ENCODE measurements around the gene ITM2A. TPM values are rescaled to one million over a fixed set of nuclear protein-coding genes. Genes with fewer than 3 reads are reported as not detected.

ITM2A gene
- 100 to 1,000 TPM; 148 to 185 TPM for total RNA-seq

DNA sequence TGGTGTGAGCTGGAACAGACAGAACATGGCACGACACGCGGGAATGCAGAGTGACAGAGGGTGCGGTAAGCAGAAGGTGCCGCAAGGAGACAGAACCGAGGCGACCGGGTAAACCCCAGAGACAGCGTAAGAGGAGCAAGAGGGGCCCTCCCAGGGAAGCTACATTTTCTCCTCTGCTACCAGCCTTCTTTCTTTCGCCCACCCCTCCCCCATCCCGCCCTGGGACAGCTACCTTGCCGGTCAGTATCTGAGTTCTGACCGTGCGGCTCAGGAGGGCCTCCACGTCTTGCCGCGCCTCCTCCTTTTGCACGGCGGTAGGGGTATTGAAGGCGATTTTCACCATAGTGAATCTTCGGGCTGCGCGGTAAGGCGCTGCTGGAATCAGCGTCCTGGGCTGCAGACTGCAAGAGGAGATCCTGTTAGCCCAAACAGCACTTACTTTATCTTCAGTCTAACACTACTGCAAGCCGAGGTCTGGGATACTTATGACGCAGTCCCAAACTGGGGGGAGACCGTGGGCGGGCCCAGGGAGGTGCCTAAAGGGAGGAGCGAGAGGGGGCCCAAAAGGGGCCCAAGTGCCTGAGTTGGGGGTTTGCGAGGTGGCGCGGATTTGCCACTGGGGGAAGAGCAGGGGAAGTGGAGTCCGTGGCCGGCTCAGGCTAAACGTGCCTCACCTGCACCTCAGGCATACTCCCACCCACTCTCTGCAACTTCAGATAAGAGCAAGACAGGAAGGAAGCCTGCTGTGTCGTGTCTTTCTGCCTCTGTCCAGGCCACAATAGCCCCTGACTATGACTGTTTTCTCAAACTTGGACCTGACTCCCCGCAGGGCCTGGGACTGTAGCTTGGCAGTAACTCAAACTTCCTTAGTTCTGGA, at the start of gene ITM2A:
Gene ITM2A, minus strand, starts transcription at position 462 of the 877 bp plus-strand sequence. Its CDS starts 119 bp downstream, at position 343.
- no peaks in the 10 kb centered on the region for H3K9me3 Mint-ChIP-seq
- H3K4me3 Mint-ChIP-seq = peak within 1 kb of the TSS; percentile 96
- POLR2A ChIA-PET = interaction anchor here (1.0 kb wide), 1 partner anchor 214 kb away, joined by 4 read pairs; no protein-coding TSS in a partner anchor
- H3K27ac Mint-ChIP-seq = peak within 1 kb of the TSS; percentile 99
- peaks cover 17% of the 10 kb centered on the region for H3K36me3 Mint-ChIP-seq (ENCODE audit: low read depth)
- peak; percentile 60 for DNase-seq
- no peaks in the 10 kb centered on the region for H3K27me3 Mint-ChIP-seq
- CTCF ChIA-PET = interaction anchor here (1.4 kb wide), 1 partner anchor 15 kb away, joined by 4 read pairs; no protein-coding TSS in a partner anchor
- H3K4me1 Mint-ChIP-seq = peaks cover 32% of the 10 kb centered on the region

DNA sequence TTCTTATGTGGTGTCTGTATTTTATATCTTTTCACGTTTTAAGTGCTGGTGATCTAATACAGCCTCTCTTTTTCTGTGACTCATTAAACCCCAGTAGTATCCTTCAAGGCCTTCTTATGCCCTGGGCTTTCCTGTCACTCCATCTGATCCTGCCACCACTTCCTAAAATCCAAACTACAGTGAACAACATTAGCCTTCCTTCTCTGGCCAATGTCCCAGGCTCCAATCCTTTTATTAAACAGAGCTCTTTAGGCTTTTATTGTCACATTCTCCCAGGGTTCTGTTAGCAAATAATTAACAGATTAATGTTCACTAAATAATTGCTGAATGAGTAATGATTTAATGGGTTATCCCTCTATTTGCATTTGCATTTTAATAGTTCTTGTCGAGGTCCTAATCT, 47.9 kb upstream of the ITM2A start:
- no peaks in the 10 kb centered on the region for H3K27me3 Mint-ChIP-seq
- ChIA-PET CTCF (no interaction called here), POLR2A (no interaction called here)
- H3K27ac Mint-ChIP-seq = no peak overlapping the region
- no peaks in the 10 kb centered on the region for H3K36me3 Mint-ChIP-seq (ENCODE audit: low read depth)
- no peak for DNase-seq
- no peaks in the 10 kb centered on the region for H3K9me3 Mint-ChIP-seq
- no peak overlapping the region for H3K4me3 Mint-ChIP-seq
- H3K4me1 Mint-ChIP-seq = peaks cover 17% of the 10 kb centered on the region

DNA sequence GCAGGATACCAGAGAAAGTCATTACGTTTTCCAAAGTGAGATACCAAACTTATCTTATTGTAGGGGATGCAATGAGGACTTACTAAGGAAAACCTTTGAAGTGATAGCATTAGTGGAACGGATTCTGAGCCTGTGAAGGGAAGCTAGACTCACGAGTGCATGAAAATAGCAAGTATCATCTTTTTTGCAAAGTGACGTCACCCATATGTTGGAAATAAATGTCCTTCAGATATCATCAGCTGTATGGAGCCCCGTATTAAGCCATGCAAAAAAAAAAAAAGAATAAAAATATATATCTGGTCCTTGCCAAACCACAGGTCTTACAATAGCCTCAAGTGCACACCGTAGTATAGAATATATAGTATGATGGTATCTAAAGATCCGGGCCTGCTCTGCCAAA, 46.8 kb upstream of the ITM2A start:
- H3K36me3 Mint-ChIP-seq (ENCODE audit: low read depth) = no peaks in the 10 kb centered on the region
- ChIA-PET POLR2A (no interaction called here), CTCF (interaction anchor here (0.6 kb wide), 1 partner anchor 762 kb away, joined by 3 read pairs; no protein-coding TSS in a partner anchor)
- H3K4me3 Mint-ChIP-seq = no peak overlapping the region
- DNase-seq = no peak
- no peak overlapping the region for H3K27ac Mint-ChIP-seq
- no peaks in the 10 kb centered on the region for H3K9me3 Mint-ChIP-seq
- no peaks in the 10 kb centered on the region for H3K27me3 Mint-ChIP-seq
- peaks cover 22% of the 10 kb centered on the region for H3K4me1 Mint-ChIP-seq

DNA sequence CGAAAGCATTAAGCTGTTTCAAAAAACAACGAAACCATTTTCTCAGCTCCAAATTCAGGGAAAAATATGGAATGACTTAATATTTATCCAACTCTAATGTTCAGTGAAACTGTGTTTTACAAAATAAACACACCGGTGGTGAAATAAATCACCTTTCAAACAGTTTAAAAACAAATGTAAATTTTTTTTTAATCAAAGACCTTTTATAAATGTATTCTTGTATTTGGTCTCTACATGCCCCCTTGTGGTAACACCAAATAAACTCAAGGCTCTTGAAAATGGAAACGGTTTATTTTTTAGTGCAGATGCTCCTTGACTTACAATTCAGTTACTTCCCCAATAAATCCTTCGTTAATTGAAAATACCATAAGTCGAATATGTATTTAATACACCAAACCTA, 45.8 kb upstream of the ITM2A start:
- peak overlapping the region; percentile 68 for H3K4me3 Mint-ChIP-seq
- H3K9me3 Mint-ChIP-seq = no peaks in the 10 kb centered on the region
- peak; percentile 10 for DNase-seq
- peaks cover 30% of the 10 kb centered on the region for H3K4me1 Mint-ChIP-seq
- no peaks in the 10 kb centered on the region for H3K27me3 Mint-ChIP-seq
- POLR2A ChIA-PET = no interaction called here
- H3K27ac Mint-ChIP-seq = peak overlapping the region; percentile 46
- CTCF ChIA-PET = interaction anchor here (0.6 to 1.5 kb wide), 3 partner anchors 47 to 1376 kb away, joined by 3 to 5 read pairs (median 3); no protein-coding TSS in a partner anchor
- no peaks in the 10 kb centered on the region for H3K36me3 Mint-ChIP-seq (ENCODE audit: low read depth)

DNA sequence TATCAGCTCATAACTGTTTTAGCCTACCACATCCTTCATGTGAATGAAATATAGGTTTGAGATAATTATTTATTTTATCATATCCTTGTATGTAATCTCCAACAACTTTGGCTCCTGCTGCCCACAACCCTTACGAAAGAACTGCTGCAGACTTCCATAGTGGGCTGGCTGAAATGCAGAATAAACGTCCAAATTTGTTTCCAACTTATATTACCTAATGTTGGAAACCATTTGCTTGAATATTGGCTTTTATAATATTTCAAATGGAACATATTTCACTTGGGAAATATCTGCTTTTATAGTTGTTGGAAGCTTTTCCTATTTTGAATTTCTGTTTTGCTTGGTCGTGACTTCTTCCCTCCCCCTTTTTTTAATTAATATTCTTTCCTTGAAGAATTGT, 45.0 kb upstream of the ITM2A start:
- no peak overlapping the region for H3K27ac Mint-ChIP-seq
- peak overlapping the region; percentile 34 for H3K4me3 Mint-ChIP-seq
- H3K4me1 Mint-ChIP-seq = peaks cover 32% of the 10 kb centered on the region
- no peaks in the 10 kb centered on the region for H3K9me3 Mint-ChIP-seq
- no peak for DNase-seq
- H3K27me3 Mint-ChIP-seq = no peaks in the 10 kb centered on the region
- ChIA-PET POLR2A (no interaction called here), CTCF (interaction anchor here (1.5 kb wide), 1 partner anchor 46 kb away, joined by 3 read pairs; no protein-coding TSS in a partner anchor)
- no peaks in the 10 kb centered on the region for H3K36me3 Mint-ChIP-seq (ENCODE audit: low read depth)

DNA sequence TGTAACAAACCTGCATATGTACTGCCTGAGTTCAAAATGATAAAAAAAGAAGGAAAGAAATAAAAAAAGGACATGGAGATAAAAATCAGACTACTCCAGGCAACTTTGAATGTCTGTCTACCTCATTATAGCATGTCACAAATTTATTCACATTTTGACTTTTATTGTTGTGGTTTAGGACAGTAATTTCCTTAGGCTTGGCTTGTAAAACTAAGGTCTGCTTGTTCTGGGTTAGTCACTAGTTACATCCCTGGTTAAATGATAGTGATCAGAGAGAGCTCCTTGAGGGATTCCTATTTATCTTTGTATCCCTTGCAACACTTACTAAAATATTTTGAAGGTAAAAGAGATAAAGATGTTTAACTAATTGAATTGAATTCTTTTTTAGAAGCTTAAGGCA, 42.5 kb upstream of the ITM2A start:
- Mint-ChIP-seq H3K4me1 (peaks cover 32% of the 10 kb centered on the region), H3K4me3 (no peak overlapping the region), H3K27ac (no peak overlapping the region), H3K27me3 (no peaks in the 10 kb centered on the region), H3K9me3 (no peaks in the 10 kb centered on the region), H3K36me3 (ENCODE audit: low read depth) (no peaks in the 10 kb centered on the region)
- POLR2A ChIA-PET = no interaction called here
- no peak for DNase-seq
- CTCF ChIA-PET = no interaction called here

DNA sequence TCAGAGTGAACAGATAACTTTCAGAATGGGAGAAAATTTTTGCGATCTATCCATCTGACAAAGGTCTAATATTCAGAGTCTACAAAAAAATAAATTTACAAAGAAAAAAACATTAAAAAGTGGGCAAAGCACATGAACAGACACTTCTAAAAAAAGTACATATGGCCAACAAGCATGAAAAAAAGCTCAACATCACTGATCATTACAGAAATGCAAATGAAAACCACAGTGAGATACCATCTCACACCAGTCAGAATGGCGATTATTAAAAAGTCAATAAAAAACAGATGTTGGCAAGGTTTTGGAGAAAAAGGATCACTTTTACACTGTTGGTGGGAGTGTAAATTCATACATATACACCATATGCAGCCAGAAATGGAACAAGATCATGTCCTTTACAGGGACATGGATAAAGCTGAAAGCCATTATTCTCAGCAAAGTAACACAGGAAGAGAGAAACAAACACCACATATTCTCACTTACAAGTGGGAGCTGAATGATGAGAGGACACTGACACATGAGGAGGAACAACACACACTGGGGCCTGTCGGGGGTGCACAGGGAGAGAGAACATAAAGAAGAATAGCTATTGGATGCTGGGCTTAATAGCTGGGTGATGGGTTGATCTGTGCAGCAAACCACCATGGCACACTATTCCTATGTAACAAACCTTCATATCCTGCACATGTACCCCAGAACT, 41.6 kb upstream of the ITM2A start:
- ChIA-PET CTCF (no interaction called here), POLR2A (no interaction called here)
- no peaks in the 10 kb centered on the region for H3K27me3 Mint-ChIP-seq
- no peak overlapping the region for H3K27ac Mint-ChIP-seq
- H3K36me3 Mint-ChIP-seq (ENCODE audit: low read depth) = no peaks in the 10 kb centered on the region
- no peak for DNase-seq
- H3K4me3 Mint-ChIP-seq = no peak overlapping the region
- no peaks in the 10 kb centered on the region for H3K9me3 Mint-ChIP-seq
- H3K4me1 Mint-ChIP-seq = peaks cover 32% of the 10 kb centered on the region

DNA sequence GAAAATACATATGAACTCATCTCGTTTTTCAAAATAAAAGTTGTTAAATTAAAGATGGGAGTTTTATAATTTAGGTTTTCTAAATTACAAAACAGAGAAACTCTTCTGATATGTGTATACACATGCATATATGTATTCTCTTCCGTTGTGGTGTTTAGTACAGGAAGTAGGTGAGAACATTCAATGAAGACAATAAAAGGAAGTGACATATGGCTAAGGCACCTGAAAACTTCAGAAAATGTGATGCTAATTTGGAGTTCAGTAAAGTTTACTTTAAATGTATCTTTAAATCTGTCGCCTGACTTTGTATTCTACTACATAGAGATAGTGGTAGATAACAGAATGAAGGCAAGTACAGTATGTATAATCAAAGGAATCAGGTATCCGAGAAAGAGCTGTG, 33.5 kb upstream of the ITM2A start:
- CTCF ChIA-PET = no interaction called here
- Mint-ChIP-seq H3K27me3 (no peaks in the 10 kb centered on the region), H3K27ac (no peak overlapping the region), H3K9me3 (peaks cover 7% of the 10 kb centered on the region), H3K4me3 (no peak overlapping the region), H3K4me1 (peaks cover 7% of the 10 kb centered on the region), H3K36me3 (ENCODE audit: low read depth) (peaks cover 3% of the 10 kb centered on the region)
- DNase-seq = no peak
- POLR2A ChIA-PET = no interaction called here

DNA sequence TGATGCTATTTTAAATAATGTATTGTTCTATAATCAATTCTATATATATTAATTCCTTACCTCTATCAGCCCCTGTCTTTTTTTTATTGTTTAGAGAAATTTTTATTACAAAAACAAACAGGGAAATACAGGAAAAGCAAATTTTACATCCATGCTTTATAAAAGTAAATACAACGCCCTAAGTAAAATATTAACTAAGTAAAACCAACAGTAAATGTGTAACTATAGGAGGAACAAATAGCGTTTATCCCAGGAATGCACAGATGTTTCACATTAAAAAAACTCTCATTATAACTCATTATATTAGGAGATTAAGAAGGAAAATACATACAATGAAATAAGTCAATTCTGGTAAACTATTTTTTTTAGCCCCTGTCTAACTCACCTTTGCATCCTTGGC, 8.2 kb upstream of the ITM2A start:
- Mint-ChIP-seq H3K36me3 (ENCODE audit: low read depth) (peaks cover 1% of the 10 kb centered on the region), H3K9me3 (peaks cover 12% of the 10 kb centered on the region), H3K27ac (no peak overlapping the region), H3K4me1 (peaks cover 10% of the 10 kb centered on the region), H3K4me3 (no peak overlapping the region), H3K27me3 (no peaks in the 10 kb centered on the region)
- no peak for DNase-seq
- POLR2A ChIA-PET = no interaction called here
- CTCF ChIA-PET = interaction anchor here (1.0 kb wide), 1 partner anchor 17 kb away, joined by 3 read pairs; no protein-coding TSS in a partner anchor

DNA sequence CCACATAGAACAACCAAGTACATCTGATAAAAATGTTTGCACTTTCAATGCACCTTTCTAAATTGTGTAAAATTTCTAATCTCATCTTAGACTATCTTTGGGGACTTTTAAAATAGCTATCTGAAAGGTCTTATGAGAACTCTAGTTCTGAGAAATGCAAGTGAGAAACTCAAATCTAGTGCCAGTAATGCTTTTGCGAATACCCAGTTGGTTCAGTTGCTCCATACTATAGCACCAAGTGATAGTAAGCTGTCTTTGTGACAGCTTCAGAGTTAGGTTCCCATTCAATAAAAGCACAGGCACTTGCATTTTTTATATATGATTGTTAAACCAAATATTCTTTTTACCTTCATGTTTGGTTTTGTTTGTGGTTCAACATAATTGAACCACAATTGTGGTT, 4.5 kb upstream of the ITM2A start:
- CTCF ChIA-PET = no interaction called here
- H3K4me1 Mint-ChIP-seq = peaks cover 25% of the 10 kb centered on the region
- POLR2A ChIA-PET = no interaction called here
- H3K9me3 Mint-ChIP-seq = peaks cover 9% of the 10 kb centered on the region
- H3K4me3 Mint-ChIP-seq = no peak overlapping the region
- no peaks in the 10 kb centered on the region for H3K36me3 Mint-ChIP-seq (ENCODE audit: low read depth)
- H3K27ac Mint-ChIP-seq = no peak overlapping the region
- no peak for DNase-seq
- no peaks in the 10 kb centered on the region for H3K27me3 Mint-ChIP-seq

DNA sequence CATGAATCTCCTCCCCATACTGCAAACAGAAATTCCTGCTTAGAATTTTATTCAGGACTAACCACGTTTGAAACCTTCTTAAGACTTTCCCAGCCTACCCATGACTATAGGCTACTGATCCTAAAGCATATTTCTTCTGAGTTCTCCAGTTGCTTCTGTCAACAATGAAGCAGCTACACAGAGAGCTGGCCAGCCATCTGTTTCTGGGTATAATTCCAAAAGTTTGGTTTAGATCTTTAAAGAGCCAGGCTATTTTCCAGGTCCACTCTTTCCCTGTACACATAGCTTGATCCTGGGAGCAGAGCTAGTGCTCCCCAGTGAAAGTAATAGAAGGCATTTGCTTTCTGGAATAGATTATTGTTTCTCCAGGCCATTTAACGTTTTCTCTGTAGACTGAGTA, 4.0 kb upstream of the ITM2A start:
- POLR2A ChIA-PET = no interaction called here
- CTCF ChIA-PET = no interaction called here
- H3K27ac Mint-ChIP-seq = no peak overlapping the region

DNA sequence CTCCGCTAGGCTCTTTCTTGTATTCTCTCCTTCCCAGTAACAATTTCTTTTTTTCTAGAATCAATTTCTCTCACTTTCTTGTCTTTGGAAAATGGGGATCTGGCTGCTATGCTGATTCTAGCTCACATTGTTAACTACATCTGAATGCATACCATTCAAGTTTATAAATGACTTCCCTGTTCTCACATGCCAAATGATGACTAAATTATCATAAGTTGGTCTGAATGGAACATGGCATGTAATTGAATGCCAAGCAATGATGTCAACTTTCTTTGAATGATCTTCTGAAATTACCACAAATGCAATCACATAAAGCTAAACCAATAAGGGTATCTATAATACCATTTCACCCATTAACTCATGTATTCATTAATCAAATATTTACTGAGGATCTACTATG, 2.7 kb upstream of the ITM2A start:
- Mint-ChIP-seq H3K4me1 (peaks cover 25% of the 10 kb centered on the region), H3K9me3 (peaks cover 3% of the 10 kb centered on the region), H3K36me3 (ENCODE audit: low read depth) (peaks cover 9% of the 10 kb centered on the region), H3K4me3 (no peak overlapping the region), H3K27me3 (no peaks in the 10 kb centered on the region), H3K27ac (no peak overlapping the region)
- POLR2A ChIA-PET = no interaction called here
- CTCF ChIA-PET = no interaction called here
- DNase-seq = no peak

More for the DNA sequence above, 4.0 kb upstream of the ITM2A start:
- DNase-seq = no peak
- no peaks in the 10 kb centered on the region for H3K27me3 Mint-ChIP-seq
- peaks cover 25% of the 10 kb centered on the region for H3K4me1 Mint-ChIP-seq
- no peak overlapping the region for H3K4me3 Mint-ChIP-seq
- peaks cover 4% of the 10 kb centered on the region for H3K36me3 Mint-ChIP-seq (ENCODE audit: low read depth)
- peaks cover 9% of the 10 kb centered on the region for H3K9me3 Mint-ChIP-seq

DNA sequence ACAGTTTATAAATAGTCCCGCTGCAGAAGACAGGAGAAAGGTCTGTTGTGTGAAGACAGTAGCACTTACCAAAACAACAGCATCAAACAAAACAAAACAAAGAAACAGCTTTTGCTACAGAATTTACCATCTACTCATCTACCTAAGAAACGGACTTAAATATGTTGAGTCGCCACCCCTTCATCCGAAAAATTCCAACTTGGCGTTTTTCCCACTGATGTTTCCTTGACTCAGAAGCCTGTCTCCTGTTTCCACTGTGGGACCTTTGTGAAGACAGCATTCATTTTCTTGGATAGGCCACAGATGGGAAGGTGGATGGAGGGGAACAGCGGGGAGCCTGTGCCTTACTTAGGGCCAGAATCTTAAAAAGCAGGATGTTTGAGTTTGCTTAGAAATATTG, 1.3 kb upstream of the ITM2A start:
- peak overlapping the region; percentile 96 for H3K4me3 Mint-ChIP-seq
- CTCF ChIA-PET = interaction anchor here (1.4 kb wide), 1 partner anchor 14 kb away, joined by 4 read pairs; no protein-coding TSS in a partner anchor

More for the DNA sequence above, 1.3 kb upstream of the ITM2A start:
- POLR2A ChIA-PET = no interaction called here
- no peak for DNase-seq
- peaks cover 9% of the 10 kb centered on the region for H3K36me3 Mint-ChIP-seq (ENCODE audit: low read depth)
- no peaks in the 10 kb centered on the region for H3K9me3 Mint-ChIP-seq
- no peak overlapping the region for H3K27ac Mint-ChIP-seq
- peaks cover 25% of the 10 kb centered on the region for H3K4me1 Mint-ChIP-seq
- H3K27me3 Mint-ChIP-seq = no peaks in the 10 kb centered on the region
